ENCODE results near the gene EIF5A2.
"Not testable (repeated sequence)": the region's sequence is repeated elsewhere in the genome, so short reads cannot be mapped to it uniquely, and the experiment has no call there.

Gene EIF5A2

GRCh38 chr3:170893895-170894294 lies 14.5 kb downstream of the EIF5A2 start:
- Histone ChIP-seq H3K4me3 (ENCODE audit: low read length in 2 of 2) (no peak overlapping the region), H3K4ac (ENCODE audit: low read length) (no peak overlapping the region), H2BK12ac (ENCODE audit: low read length) (no peak overlapping the region), H3K14ac (ENCODE audit: low read length) (no peak overlapping the region), H3K36me3 (replicated peaks in 1 of 2; ENCODE audit: control insufficient read depth in 2 of 2, insufficient read depth in 2 of 2, low read length in 2 of 2) (no peaks in the 10 kb centered on the region), H4K91ac (ENCODE audit: low read depth, low read length, poor library complexity) (no peak overlapping the region), H3K4me2 (ENCODE audit: insufficient read depth, low read length, poor library complexity, severe bottlenecking) (no peak overlapping the region), H2BK15ac (ENCODE audit: low read length) (no peak overlapping the region), H3K79me1 (ENCODE audit: low read depth, low read length) (no peaks in the 10 kb centered on the region), H4K8ac (ENCODE audit: low read depth, low read length) (no peak overlapping the region), H3K9ac (ENCODE audit: low read depth, low read length, poor library complexity) (no peak overlapping the region), H2BK120ac (ENCODE audit: low read depth, low read length) (no peak overlapping the region), H2AK5ac (ENCODE audit: low read depth, low read length) (no peak overlapping the region), H3K4me1 (ENCODE audit: control insufficient read depth in 2 of 2, insufficient read depth in 1 of 2, low read depth in 1 of 2, low read length in 2 of 2) (no peaks in the 10 kb centered on the region), H3K9me3 (replicated peaks in 1 of 2; ENCODE audit: control insufficient read depth in 2 of 2, insufficient read depth in 1 of 2, low read depth in 1 of 2, low read length in 2 of 2) (peaks cover 0 to 18% of the 10 kb centered on the region in 2 donors), H2AFZ (ENCODE audit: low read length) (no peak overlapping the region), H3K18ac (ENCODE audit: low read length) (no peak overlapping the region), H3K23ac (ENCODE audit: low read depth, low read length, poor library complexity) (no peak overlapping the region), H2BK5ac (ENCODE audit: low read length) (no peak overlapping the region), H3K27ac (replicated peaks; ENCODE audit: low read length) (no peak overlapping the region), H3K27me3 (ENCODE audit: control insufficient read depth in 3 of 3, insufficient read depth in 3 of 3, low read depth in 1 of 3, low read length in 3 of 3) (no peaks in the 10 kb centered on the region)
- WGBS, 2 donors (ENCODE audit: extremely low coverage in 2 of 2, insufficient read length in 2 of 2, insufficient replicate concordance in 1 of 2), result no CpG with 5 or more reads among the region's 8 CpGs
- DNase-seq (ENCODE audit: low spot score), result no peak

- no peak overlapping the region for H3K4ac ChIP-seq (ENCODE audit: low read length)
- H3K27ac ChIP-seq (replicated peaks; ENCODE audit: low read length), result no peak overlapping the region
- H3K18ac ChIP-seq (ENCODE audit: low read length), result no peak overlapping the region
- no peaks in the 10 kb centered on the region for H3K79me1 ChIP-seq (ENCODE audit: low read depth, low read length)
- H3K4me2 ChIP-seq (ENCODE audit: insufficient read depth, low read length, poor library complexity, severe bottlenecking), result no peak overlapping the region
- no peak overlapping the region for H2BK120ac ChIP-seq (ENCODE audit: low read depth, low read length)
- H2AFZ ChIP-seq (ENCODE audit: low read length), result no peak overlapping the region
- H2BK15ac ChIP-seq (ENCODE audit: low read length), result no peak overlapping the region
- H3K27me3 ChIP-seq (ENCODE audit: control insufficient read depth in 3 of 3, insufficient read depth in 3 of 3, low read depth in 1 of 3, low read length in 3 of 3), result no peaks in the 10 kb centered on the region
- H4K91ac ChIP-seq (ENCODE audit: low read depth, low read length, poor library complexity), result no peak overlapping the region
- H3K4me3 ChIP-seq (ENCODE audit: low read length in 2 of 2), result no peak overlapping the region
- H2BK12ac ChIP-seq (ENCODE audit: low read length), result no peak overlapping the region
- no peak overlapping the region for H4K8ac ChIP-seq (ENCODE audit: low read depth, low read length)
- no peak overlapping the region for H3K14ac ChIP-seq (ENCODE audit: low read length)
- peaks cover 0 to 9% of the 10 kb centered on the region in 2 donors for H3K9me3 ChIP-seq (replicated peaks in 1 of 2; ENCODE audit: control insufficient read depth in 2 of 2, insufficient read depth in 1 of 2, low read depth in 1 of 2, low read length in 2 of 2)
- DNase-seq (ENCODE audit: low spot score), result no peak
- H2AK5ac ChIP-seq (ENCODE audit: low read depth, low read length), result no peak overlapping the region
- no peak overlapping the region for H2BK5ac ChIP-seq (ENCODE audit: low read length)
- H3K4me1 ChIP-seq (ENCODE audit: control insufficient read depth in 2 of 2, insufficient read depth in 1 of 2, low read depth in 1 of 2, low read length in 2 of 2), result no peaks in the 10 kb centered on the region
- no peaks in the 10 kb centered on the region for H3K36me3 ChIP-seq (replicated peaks in 1 of 2; ENCODE audit: control insufficient read depth in 2 of 2, insufficient read depth in 2 of 2, low read length in 2 of 2)
- WGBS, 2 donors (ENCODE audit: extremely low coverage in 2 of 2, insufficient read length in 2 of 2, insufficient replicate concordance in 1 of 2), result no CpG with 5 or more reads among the region's 1 CpG
- no peak overlapping the region for H3K9ac ChIP-seq (ENCODE audit: low read depth, low read length, poor library complexity)
- H3K23ac ChIP-seq (ENCODE audit: low read depth, low read length, poor library complexity), result no peak overlapping the region
These were observed 18.8 kb downstream of the EIF5A2 start for GRCh38 chr3:170889630-170890029.

- Histone ChIP-seq H3K27ac (replicated peaks; ENCODE audit: low read length) (no peak overlapping the region), H2BK15ac (ENCODE audit: low read length) (no peak overlapping the region), H3K27me3 (ENCODE audit: control insufficient read depth in 3 of 3, insufficient read depth in 3 of 3, low read depth in 1 of 3, low read length in 3 of 3) (no peaks in the 10 kb centered on the region), H4K91ac (ENCODE audit: low read depth, low read length, poor library complexity) (no peak overlapping the region), H3K4me1 (ENCODE audit: control insufficient read depth in 2 of 2, insufficient read depth in 1 of 2, low read depth in 1 of 2, low read length in 2 of 2) (no peaks in the 10 kb centered on the region), H2AK5ac (ENCODE audit: low read depth, low read length) (no peak overlapping the region), H3K4me2 (ENCODE audit: insufficient read depth, low read length, poor library complexity, severe bottlenecking) (no peak overlapping the region), H2BK12ac (ENCODE audit: low read length) (no peak overlapping the region), H3K9ac (ENCODE audit: low read depth, low read length, poor library complexity) (no peak overlapping the region), H3K9me3 (replicated peaks in 1 of 2; ENCODE audit: control insufficient read depth in 2 of 2, insufficient read depth in 1 of 2, low read depth in 1 of 2, low read length in 2 of 2) (peaks cover 0 to 12% of the 10 kb centered on the region in 2 donors), H2BK120ac (ENCODE audit: low read depth, low read length) (no peak overlapping the region), H4K8ac (ENCODE audit: low read depth, low read length) (no peak overlapping the region), H2BK5ac (ENCODE audit: low read length) (no peak overlapping the region), H3K4me3 (ENCODE audit: low read length in 2 of 2) (no peak overlapping the region), H3K18ac (ENCODE audit: low read length) (no peak overlapping the region), H3K23ac (ENCODE audit: low read depth, low read length, poor library complexity) (no peak overlapping the region), H3K4ac (ENCODE audit: low read length) (no peak overlapping the region), H3K14ac (ENCODE audit: low read length) (no peak overlapping the region), H2AFZ (ENCODE audit: low read length) (no peak overlapping the region), H3K36me3 (replicated peaks in 1 of 2; ENCODE audit: control insufficient read depth in 2 of 2, insufficient read depth in 2 of 2, low read length in 2 of 2) (no peaks in the 10 kb centered on the region), H3K79me1 (ENCODE audit: low read depth, low read length) (no peaks in the 10 kb centered on the region)
- DNase-seq (ENCODE audit: low spot score), result no peak
These were observed 19.3 kb downstream of the EIF5A2 start for GRCh38 chr3:170889132-170889531.

GRCh38 chr3:170884109-170884930 lies 24.1 kb downstream of the EIF5A2 start:
- H3K4me2 ChIP-seq (ENCODE audit: insufficient read depth, low read length, poor library complexity, severe bottlenecking); H2AK5ac ChIP-seq (ENCODE audit: low read depth, low read length); H3K18ac ChIP-seq (ENCODE audit: low read length); DNase-seq (ENCODE audit: low spot score); H3K14ac ChIP-seq (ENCODE audit: low read length); H3K9me3 ChIP-seq (replicated peaks in 1 of 2; ENCODE audit: control insufficient read depth in 2 of 2, insufficient read depth in 1 of 2, low read depth in 1 of 2, low read length in 2 of 2); H3K4ac ChIP-seq (ENCODE audit: low read length); H2AFZ ChIP-seq (ENCODE audit: low read length); H3K79me1 ChIP-seq (ENCODE audit: low read depth, low read length); H2BK15ac ChIP-seq (ENCODE audit: low read length); H4K8ac ChIP-seq (ENCODE audit: low read depth, low read length); H3K36me3 ChIP-seq (replicated peaks in 1 of 2; ENCODE audit: control insufficient read depth in 2 of 2, insufficient read depth in 2 of 2, low read length in 2 of 2); H3K9ac ChIP-seq (ENCODE audit: low read depth, low read length, poor library complexity); H3K23ac ChIP-seq (ENCODE audit: low read depth, low read length, poor library complexity); H3K27me3 ChIP-seq (ENCODE audit: control insufficient read depth in 3 of 3, insufficient read depth in 3 of 3, low read depth in 1 of 3, low read length in 3 of 3); H2BK12ac ChIP-seq (ENCODE audit: low read length); H3K27ac ChIP-seq (replicated peaks; ENCODE audit: low read length); H3K4me1 ChIP-seq (ENCODE audit: control insufficient read depth in 2 of 2, insufficient read depth in 1 of 2, low read depth in 1 of 2, low read length in 2 of 2); H2BK120ac ChIP-seq (ENCODE audit: low read depth, low read length); H4K91ac ChIP-seq (ENCODE audit: low read depth, low read length, poor library complexity); H3K4me3 ChIP-seq (ENCODE audit: low read length in 2 of 2); H2BK5ac ChIP-seq (ENCODE audit: low read length): not testable (repeated sequence)
- WGBS, 2 donors (ENCODE audit: extremely low coverage in 2 of 2, insufficient read length in 2 of 2, insufficient replicate concordance in 1 of 2), result no CpG with 5 or more reads among the region's 24 CpGs

Measured in neuronal stem cell (in vitro differentiated cells).